NCI-H82 (cell line): Measurements from ENCODE around the gene KCTD1.

ENCODE experiments used
- DNase-seq: peaks from one replicate; lab custom pipeline; 2025; lab: John Stamatoyannopoulos, UW

KCTD1 gene

DNA sequence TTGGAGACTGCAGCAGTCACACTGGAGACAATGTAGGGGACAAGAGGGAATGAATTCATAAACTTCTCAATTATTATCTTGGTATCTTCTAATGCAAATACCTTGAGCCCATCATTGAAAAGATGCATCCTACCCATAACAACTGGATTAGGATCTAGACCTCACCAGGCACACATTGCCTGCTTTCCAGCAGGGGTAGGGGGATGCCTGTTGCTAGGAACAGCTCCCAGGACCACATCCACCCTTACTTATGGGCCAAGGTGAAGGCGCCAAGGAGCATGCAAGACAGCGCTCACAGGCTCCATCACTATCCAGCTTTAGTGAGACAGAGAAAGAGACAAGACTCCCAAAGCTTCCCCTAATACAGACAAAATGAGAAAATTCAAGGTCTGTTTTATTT, 24.4 kb downstream of the KCTD1 start:
- no peak for DNase-seq

DNA sequence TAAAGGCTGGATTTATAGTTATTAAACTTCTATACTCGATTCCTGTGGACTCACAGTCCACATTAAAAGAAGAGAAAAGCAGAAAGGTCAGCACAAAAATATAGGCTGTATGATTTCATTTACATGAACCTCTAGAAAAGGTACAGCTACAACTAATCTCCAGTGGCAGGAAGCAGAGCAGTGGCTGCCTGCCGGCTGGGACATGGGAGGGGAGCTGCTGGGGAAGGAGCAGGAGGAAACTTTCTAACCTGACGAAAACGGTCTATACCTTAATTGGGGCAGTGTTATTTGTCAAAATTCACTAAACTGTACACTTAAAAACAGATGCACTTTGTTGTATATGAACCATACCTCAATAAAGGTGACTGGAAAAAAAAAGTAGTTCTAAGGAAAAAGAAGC, 26.7 kb downstream of the KCTD1 start:
- DNase-seq, result no peak

GRCh38 chr18:26520974-26521373, 27.4 kb downstream of the KCTD1 start:
- DNase-seq, result no peak

- no peak for DNase-seq
These were observed 29.2 kb downstream of the KCTD1 start for GRCh38 chr18:26519114-26519513.

- DNase-seq, result peak; percentile 21
These were observed 31.4 kb downstream of the KCTD1 start for GRCh38 chr18:26516964-26517363.

- DNase-seq, result no peak
These were observed 32.5 kb downstream of the KCTD1 start for GRCh38 chr18:26515643-26516487.

GRCh38 chr18:26511339-26512071, 36.8 kb downstream of the KCTD1 start:
- DNase-seq, result no peak

- no peak for DNase-seq
These were observed 38.0 kb downstream of the KCTD1 start for GRCh38 chr18:26510337-26510736.

- no peak for DNase-seq
These were observed 42.3 kb downstream of the KCTD1 start for GRCh38 chr18:26506012-26506411.

- no peak for DNase-seq
These were observed 43.5 kb downstream of the KCTD1 start for GRCh38 chr18:26504831-26505230.

- no peak for DNase-seq
These were observed 45.0 kb downstream of the KCTD1 start for GRCh38 chr18:26503382-26503781.

- DNase-seq, result no peak
These were observed 45.5 kb downstream of the KCTD1 start for GRCh38 chr18:26502823-26503222.

DNA sequence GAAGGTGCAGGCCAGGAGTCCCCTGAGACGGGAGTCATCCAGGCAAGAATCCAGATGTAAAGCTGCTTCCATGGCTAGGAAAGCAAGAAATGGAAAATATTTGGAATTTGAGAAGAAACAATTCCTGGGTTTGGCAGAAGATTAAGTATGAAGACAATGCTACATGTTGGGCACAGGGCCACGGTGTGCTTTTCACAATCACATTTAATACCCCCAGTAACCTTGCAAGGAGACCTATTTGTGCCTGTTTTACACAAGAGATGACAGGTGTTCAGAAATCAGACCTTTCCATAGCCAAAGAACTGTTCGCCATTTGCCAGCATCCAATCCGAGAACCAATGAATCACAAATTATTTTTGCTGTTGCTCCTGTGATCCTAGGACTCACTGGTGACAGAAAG, 50.5 kb downstream of the KCTD1 start:
- DNase-seq, result no peak

- DNase-seq, result no peak
These were observed 51.8 kb downstream of the KCTD1 start for GRCh38 chr18:26496528-26496927.

DNA sequence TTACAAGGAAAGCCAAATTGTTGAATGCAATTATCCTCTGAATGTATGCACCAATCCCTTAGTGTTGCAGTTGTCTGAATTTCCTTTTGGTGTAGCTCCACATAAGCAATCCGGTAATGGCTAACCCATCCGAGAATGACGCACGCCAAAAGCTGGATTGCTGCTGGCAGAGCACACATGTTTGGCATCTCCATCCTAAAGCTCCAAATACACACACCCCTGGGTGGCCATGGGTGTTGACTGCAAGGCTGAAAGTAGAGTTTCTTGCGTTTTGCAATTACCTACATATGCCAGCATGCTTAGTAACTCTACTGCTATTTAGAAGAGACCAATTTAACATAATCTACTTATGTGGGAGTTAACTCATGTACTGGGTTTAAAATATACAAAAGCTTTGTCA, 53.1 kb downstream of the KCTD1 start:
- DNase-seq, result peak; percentile 37

- no peak for DNase-seq
These were observed 55.3 kb downstream of the KCTD1 start for GRCh38 chr18:26493021-26493420.

DNA sequence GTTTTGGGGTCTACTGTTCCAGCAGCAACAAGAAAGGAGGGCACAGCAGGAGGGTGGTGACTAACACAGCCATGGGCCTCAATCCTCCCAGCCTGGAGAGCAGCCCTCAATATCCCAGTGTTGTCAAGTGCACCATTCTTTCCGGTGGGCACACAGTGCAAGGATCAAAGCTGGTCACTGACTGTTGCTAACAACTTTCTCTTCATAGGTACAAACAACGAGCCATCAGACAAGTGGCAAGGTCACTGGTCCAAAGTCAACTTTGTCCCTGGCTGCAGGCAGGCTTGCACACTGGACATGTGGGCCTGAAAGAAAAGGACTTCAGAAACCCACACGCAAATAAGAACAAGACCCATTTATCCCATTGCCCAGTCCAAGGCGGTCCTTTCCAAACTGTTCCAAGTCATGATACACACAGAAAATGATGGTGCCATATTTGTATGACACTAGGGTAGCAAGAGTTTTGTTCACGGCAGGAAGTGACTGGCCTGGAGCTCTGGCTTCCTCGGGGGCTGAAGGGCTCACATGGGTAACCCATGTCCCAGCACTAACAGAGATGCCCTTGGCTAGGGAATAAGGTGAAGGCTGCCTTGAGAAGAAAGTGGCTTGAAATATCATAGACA, 57.0 kb downstream of the KCTD1 start:
- no peak for DNase-seq

- DNase-seq, result no peak
These were observed 58.5 kb downstream of the KCTD1 start for GRCh38 chr18:26489881-26490280.

GRCh38 chr18:26489191-26489590, 59.2 kb downstream of the KCTD1 start:
- no peak for DNase-seq

DNA sequence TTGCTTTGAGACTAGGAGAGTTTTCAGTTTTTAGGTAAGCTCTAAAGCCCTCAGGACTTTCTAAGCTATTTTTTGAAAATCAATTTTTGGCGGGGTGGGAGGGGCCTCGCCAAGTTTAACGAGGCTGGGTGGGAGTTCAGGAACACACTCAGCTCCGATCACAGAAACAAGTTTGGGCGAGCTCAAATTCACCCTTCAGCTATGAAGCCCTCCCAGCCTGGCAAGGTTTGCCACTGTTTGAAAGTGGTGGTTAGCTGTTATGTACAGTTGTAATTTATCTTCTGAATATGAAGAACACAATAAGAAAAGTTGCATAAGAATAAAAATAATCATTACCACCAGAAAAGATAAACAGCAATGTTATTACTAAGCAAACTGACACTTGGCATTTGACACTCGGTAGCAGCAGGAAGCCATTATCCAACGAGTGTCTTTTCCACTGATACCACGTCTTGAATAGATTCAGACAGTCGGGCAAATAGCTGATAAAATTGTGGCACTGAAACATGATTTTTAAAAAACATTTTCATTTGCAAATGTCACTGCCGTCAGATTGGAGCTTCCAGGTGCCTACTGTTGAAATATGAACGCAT, 59.8 kb downstream of the KCTD1 start:
- DNase-seq, result no peak

GRCh38 chr18:26487437-26487836, 60.9 kb downstream of the KCTD1 start:
- DNase-seq, result no peak

DNA sequence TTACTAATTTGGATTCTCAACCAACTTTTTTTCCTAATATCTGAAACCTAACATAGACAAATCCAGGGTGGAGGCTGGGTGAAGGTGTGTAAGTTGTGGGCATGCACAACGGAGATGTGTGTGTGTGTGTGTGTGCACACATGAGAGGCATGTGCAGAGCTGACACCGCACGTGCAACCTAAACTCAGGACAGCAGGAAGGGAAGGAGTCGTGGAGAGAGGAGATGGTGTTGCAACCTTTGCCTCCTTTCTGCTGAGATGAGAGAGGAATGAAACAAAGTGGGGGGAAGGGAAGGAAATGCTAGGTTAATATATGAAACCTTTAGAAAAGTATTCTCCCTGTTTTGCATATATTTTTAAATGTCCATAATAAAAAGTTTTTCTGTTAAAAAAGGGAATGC, 64.7 kb downstream of the KCTD1 start:
- no peak for DNase-seq

DNA sequence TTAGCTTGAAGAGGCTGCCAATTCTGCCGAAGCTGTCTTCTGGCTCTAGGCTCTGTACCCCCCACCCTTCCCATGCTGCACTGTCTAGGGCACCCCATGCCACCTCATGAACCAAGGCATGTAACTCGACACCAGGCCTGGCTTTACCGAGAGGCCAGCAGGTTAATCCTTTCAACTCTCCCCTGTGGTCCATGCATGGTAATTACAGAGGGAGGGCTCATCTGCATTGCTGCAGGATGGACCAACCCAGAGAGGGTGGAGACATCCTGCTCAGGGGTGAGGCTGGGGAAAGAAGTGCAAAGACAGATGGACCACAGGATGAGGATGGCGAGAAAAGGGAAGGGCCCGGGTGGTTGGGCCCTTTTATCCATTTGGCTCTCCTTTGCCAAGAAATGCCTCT, 65.8 kb downstream of the KCTD1 start:
- DNase-seq, result peak; percentile 58
